AG08396 (cell line): ENCODE data around the gene FANCC.

ENCODE experiments used
- DNase-seq: peaks from one replicate; pipeline ENCODE4 v3.0.0; 2012; ENCODE audit warnings: low spot score, mixed read lengths

Gene FANCC, protein sequence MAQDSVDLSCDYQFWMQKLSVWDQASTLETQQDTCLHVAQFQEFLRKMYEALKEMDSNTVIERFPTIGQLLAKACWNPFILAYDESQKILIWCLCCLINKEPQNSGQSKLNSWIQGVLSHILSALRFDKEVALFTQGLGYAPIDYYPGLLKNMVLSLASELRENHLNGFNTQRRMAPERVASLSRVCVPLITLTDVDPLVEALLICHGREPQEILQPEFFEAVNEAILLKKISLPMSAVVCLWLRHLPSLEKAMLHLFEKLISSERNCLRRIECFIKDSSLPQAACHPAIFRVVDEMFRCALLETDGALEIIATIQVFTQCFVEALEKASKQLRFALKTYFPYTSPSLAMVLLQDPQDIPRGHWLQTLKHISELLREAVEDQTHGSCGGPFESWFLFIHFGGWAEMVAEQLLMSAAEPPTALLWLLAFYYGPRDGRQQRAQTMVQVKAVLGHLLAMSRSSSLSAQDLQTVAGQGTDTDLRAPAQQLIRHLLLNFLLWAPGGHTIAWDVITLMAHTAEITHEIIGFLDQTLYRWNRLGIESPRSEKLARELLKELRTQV

GRCh38 chr9:95317119-95317892 is at the start of gene FANCC:
Gene FANCC, minus strand, starts transcription at chr9:95317709. Its CDS starts 68,418 bp downstream, at chr9:95249291.
- peak; percentile 96 for DNase-seq

- no peak for DNase-seq
Measured at GRCh38 chr9:95366731-95367325, 49.3 kb upstream of the FANCC start.

GRCh38 chr9:95365766-95366165 is 48.3 kb upstream of the FANCC start:
- DNase-seq = no peak

- DNase-seq = peak; percentile 27
Measured at GRCh38 chr9:95363051-95363841, 45.7 kb upstream of the FANCC start.

- DNase-seq = no peak
Measured at GRCh38 chr9:95360866-95361265, 43.4 kb upstream of the FANCC start.

DNA sequence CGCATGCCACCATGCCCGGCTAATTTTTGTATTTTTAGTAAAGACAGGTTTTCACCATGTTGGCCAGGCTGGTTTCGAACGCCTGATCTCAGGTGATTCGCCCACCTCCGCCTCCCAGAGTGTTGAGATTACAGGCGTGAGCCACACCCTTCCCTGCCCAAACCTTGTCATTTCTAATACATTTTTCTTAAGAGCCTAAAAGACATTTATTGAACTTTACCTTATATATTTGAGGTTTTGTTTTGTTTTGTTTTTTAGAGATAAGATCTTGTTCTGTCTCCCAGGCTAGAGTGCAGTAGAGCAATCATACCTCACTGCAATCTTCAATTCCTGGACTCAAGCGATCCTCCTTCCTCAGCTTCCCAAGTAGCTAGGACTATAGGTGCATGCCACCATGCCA is 39.8 kb upstream of the FANCC start:
- no peak for DNase-seq

GRCh38 chr9:95355500-95355899 is 38.0 kb upstream of the FANCC start:
- no peak for DNase-seq

DNA sequence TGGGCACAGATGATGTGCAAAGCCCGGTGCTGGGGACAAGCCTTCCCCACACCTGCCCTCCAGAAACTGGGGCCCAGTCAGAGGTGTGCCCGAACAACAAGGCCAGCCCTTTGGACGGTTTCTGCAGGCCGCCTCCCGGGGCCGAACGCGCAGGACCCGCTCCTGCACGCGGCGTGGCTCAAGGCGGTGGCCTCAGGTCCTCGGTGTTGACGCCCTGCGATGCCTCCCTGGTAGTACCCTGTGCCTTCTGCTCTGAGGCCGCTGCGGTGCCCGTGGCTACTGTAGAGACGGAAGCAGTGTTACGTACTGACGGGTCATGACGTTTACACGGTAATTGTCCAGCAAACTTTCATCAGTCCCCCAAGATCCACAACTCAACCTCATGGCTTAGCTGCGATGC is 33.5 kb upstream of the FANCC start:
- DNase-seq = no peak

DNA sequence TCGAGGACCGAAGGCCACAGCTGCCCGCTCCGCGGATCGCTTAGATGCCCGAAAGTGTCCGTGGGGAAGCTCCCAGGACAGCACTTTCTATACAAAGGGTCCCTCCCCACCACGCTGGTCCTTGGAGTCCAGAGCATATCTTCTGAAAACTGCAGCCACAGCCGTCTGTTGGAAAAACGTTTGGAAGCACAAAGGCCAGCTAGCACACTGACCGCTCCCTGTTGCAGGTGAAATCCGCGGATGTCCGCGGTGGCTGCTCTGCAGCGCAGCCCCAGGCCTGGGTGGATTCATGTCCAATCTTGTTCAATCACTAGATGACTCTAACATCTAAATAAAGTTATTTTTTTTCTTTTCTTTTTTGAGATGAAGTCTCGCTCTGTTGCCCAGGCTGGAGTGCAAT is 32.8 kb upstream of the FANCC start:
- DNase-seq = no peak

DNA sequence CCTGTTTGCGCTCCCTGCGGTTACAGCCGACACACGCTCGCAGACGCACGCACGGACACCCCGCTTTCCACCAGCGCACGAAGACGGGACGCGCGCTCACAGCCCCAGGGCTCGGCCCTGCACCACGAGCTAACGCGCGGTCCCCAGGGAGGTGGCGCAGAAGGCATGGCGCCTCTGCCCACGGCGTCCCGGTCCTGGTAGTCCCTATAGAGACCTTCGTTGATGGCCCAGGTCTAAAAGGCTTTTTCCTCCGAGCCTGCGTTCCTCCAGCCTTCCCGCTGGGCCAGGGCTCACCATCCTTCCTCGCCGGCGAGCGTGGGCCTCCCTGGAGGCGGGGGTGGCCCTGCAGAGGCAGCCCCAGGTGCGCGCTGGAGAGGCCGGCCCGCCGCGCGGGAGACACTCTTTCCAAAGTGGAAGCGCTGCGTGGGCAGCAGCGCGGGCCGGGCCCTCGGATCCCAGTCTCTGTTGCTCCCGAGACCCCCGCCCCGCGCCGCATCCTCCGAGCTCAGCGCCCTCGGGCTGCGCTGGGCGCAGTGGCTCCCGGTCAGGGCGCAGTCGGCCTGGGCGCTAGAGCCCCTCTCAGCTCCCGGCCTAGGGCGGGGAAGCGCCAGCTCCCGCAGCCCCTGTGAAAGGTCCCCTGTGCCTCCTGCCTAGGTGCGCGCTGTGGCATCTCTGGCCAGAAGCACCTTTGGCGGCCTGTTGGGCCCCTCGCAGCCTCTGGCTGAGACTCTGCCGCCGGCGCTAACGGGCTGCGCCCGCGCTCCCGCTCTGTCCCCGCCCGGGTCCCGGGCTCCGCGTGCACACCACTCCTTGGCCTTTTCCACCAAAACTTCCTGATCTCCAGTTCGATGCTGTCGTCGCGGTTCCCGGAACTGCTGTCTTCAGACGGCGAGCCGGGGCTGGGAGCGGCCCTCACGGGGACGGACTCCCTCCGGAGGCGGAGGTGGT is 31.9 kb upstream of the FANCC start:
- no peak for DNase-seq

- DNase-seq = no peak
Measured at GRCh38 chr9:95346021-95346420, 28.5 kb upstream of the FANCC start.

GRCh38 chr9:95344735-95345325 is 27.3 kb upstream of the FANCC start:
- DNase-seq = no peak

- DNase-seq = no peak
Measured at GRCh38 chr9:95343725-95344287, 26.3 kb upstream of the FANCC start.

- DNase-seq = no peak
Measured at GRCh38 chr9:95342571-95342970, 25.1 kb upstream of the FANCC start.

DNA sequence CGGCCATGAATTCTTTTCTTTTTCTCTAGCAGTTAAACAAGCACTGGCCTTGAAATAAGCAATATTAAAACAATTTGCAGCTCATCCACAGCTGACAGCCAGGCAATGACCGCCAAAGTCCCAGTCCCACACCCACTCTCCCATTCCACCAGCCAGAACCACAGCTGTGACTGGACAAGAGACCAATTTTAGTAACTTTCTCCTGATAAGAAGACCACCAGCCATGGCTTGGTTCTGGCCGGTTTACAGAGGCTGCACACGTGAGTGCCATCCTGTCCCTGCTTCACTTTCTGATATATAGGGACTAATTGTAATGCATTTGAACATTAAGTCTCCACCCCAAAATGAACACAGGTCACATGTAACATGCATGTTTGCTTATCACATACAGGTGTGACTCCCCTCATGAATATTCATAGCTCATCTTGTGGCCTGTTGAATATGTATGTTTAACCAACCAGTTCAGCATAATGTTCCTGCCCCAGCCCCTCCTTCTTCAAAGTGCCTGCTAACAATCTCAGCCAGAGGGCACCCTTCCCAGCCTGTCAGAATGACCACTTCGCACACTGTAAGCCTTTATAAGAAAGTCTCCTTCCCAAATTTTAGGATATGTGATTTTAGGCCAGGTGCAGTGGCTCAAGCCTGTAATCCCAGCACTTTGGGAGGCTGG is 23.9 kb upstream of the FANCC start:
- DNase-seq = peak; percentile 30

DNA sequence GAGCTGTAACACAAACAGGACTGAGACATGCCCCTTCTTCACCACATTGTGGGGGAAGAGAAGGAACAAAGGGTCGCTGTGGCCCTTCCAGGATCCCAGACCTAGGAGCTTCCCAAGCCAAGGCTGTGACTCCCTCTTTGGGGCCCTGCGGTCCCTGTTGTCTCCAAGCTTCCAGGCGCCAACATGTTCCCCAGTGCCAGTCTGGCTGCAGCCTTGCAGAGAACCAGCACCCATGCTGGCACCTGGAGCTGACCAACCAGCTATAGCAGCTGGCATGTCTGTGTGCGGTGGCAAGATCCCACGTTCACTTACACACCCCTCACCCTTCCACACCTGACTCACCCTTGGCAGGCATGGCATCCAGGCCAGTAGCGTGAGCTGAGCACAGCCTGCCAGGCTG is 20.7 kb upstream of the FANCC start:
- no peak for DNase-seq

DNA sequence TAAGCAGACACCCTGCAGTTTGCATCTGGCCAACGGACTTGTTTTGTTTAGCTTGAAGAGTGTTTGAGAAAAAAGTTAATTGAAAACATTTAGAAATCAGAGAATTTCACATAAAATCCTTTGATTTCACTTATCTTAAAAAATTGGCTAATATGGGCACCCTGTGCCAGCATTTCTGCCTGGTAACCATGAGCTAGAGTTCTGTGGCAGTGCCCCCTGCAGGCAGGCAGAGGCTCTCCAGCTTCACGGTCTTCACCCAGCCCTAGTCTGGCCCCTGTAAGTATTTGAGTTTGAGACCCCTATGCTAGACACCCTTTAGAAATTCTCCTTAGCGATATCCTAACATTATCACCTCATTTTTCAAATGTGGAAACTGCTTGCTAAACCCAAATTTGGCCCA is 18.8 kb upstream of the FANCC start:
- DNase-seq = no peak

DNA sequence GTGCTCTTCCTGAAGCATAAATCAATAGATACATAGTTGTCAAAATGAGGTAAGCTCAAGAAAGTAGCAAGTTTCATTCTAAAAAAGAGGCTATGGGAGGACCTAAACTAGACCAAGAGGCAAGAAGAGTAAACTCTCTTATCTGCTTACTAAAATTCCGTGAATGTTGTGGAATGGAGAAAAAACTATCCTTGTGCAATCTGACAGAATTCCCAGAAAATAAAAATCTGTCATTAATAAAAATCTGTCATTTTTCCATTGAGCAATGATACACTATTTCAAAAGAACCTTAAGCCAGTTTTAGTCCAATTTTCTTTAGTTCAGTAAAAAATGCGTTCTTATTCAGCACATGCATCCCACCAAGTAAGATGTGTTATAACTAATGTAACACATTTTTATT is 15.9 kb upstream of the FANCC start:
- DNase-seq = no peak

DNA sequence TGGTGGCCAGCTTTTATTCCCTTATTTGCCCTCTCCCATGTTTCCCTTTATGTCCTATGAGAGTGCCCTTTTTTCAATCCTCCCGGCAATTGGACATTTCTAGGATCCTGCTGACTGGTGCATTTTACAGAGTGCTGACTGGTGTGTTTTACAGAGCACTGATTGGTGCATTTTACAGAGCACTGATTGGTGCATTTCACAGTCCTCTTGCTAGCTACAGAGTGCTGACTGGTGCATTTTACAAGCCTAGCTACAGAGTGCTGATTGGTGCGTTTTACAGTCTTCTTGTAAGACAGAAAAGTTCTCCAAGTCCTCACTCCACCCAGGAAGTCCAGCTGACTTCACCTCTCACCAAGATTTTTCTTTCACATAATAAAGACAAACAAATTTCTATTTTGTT is 15.4 kb upstream of the FANCC start:
- DNase-seq = no peak
